GM11168 (cell line): ENCODE data around the gene MAP4K3.
"Not testable (repeated sequence)": the region's sequence is repeated elsewhere in the genome, so short reads cannot be mapped to it uniquely, and the experiment has no call there.

ENCODE experiments used
- in situ Hi-C: fragments of 300-500 bp; cut with MboI; formaldehyde crosslinking; loops from one replicate; pipeline ENCODE4 v1.12.0; 2022; ENCODE audit warnings: low sequenced_read_pairs; ENCODE audit not compliant: unreplicated experiment

The MAP4K3 gene

GRCh38 chr2:39413063-39413737, 23.9 kb downstream of the MAP4K3 start:
- in situ Hi-C loops: no loop called here

GRCh38 chr2:39411181-39411944, 25.7 kb downstream of the MAP4K3 start:
- in situ Hi-C loops: no loop called here

DNA sequence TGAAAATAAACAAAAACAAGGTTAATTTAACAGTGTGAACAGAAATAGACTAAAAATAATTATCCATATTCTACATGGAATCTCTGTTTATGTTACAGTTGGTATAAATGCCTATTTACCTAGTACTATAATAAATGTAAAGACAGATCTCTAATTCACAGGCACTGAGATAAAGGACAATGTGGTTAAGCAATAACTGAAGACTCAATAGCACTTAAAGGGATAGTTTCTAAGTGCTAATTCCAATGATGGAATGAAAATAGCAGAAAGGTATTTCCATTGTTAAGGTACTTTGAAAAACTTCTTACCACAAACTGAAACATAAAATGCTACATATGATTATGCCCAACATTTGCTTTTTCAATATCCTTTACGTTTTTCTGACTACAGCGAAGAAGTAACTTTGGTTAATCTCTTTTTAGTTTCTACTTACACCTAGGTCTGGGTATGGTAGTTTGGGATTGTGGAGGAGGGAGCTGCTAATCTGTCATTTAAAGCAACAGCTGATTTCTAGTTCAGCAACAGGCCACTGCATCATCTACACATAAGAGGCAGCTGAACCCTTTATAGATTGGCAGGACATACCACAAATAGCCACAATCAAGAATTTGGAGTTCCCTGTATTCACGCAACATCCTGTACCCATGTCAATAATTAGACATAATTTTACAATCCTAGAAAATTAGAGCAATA, 27.2 kb downstream of the MAP4K3 start:
- in situ Hi-C loops: no loop called here

DNA sequence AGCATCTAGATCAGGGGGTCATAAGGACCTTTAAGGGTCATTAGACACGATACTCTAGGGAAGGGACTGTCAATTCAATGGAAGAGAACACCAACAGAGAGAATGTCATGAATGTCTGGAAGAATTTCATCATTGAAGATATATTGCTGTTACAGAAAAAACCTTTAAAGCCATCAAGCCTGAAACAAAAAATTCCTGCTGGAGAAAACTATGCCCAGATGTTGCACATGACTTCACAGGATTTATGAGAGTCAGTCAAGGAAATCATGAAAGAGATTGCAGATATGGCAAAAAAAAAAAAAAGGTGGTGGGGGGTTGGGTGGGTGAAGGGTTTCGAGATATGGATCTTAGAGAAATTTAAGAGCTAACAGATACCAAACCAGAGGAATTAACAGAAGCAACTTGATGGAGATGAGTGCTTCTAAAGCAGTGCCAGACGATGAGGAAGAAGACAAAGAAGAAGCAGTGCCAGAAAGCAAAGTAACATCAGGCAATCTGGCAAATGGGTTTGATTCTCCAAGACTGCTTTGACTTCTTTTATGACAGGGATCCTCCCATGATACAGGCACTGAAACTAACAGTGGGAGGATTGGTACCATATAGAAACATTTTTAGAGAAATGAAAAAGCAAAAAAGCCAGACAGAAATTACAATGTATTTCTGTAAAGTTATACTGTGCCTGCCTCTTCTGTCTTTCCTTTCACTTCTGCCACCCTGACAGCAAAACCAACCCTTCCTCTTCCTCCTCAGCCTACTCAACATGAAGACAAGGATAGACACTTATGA, 28.5 kb downstream of the MAP4K3 start:
- in situ Hi-C loops: no loop called here

DNA sequence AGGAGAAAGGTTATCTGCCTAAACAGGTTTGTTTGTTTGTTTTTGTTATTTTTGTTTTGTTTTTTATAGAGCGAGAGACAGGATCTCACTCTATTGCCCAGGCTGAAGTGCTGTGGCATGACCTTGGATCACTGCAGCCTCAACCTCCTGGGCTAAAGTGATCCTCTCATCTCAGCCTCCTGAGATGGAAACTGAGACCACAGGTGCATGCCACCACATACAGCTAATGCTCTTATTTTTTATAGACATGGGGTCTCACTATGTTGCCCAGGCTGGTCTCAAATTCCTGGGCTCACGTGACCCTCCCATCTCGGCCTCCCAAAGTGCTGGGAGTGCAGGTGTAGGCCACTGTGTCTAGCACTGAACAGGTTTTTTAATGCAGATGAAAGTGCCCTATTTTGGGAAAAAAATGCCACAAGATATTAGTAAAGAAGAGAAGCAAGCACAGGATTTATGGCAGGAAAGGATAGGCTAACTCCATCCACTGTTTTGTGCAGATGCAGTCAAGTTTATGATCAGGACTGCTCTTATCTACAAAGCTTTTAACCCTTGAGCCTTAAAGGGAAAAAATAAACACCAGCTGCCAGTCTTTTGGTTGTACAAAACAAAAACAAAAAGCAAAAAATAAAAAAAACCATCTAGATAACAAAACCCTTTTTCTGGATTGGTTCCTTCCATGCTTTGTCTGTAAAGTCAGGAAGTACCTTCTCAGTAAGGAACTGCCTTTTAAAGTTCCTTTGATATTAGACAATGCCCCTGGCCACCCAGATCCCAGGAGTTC, 29.4 kb downstream of the MAP4K3 start:
- in situ Hi-C loops: no loop called here

- in situ Hi-C loops: no loop called here
These were observed 31.7 kb downstream of the MAP4K3 start for GRCh38 chr2:39405364-39405763.

GRCh38 chr2:39403311-39403710, 33.8 kb downstream of the MAP4K3 start:
- in situ Hi-C loops: no loop called here

DNA sequence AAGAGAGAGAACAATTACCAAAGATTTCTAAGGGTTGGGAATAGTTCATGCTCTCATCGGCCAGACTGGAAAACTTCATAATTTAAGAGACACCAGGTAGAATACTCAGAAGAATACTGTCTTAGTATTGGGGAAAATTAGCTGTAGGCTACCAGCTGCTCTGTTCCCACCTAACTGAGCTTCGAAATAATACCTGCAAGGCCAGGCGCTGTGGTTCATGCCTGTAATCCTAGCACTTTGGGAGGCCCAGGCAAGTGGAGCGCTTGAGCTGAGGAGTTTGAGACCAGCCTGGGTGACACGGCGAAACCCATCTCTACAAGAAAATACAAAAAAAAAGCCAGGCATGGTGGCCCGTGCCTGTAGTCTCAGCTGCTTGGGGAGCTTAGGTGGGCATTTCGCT, 35.8 kb downstream of the MAP4K3 start:
- in situ Hi-C loops: no loop called here

DNA sequence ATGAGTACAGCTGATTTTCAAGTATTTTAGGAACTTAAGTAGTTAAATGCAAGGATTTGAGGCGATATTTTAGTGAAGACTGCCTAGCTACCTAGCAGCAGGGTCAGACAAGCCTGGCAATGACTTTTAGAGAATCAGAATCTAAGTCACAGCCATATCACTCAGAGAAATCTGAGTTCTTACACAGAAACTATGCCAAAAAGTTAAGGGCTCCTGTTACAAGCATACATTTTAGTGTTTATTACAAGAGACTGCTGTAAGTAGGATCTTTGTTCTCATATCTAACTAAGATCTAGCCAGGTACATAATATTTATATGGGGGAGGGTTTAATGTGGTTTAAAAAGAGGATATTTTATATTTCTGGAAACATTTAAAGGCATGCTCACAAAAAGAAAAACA, 37.5 kb downstream of the MAP4K3 start:
- in situ Hi-C loops: no loop called here

DNA sequence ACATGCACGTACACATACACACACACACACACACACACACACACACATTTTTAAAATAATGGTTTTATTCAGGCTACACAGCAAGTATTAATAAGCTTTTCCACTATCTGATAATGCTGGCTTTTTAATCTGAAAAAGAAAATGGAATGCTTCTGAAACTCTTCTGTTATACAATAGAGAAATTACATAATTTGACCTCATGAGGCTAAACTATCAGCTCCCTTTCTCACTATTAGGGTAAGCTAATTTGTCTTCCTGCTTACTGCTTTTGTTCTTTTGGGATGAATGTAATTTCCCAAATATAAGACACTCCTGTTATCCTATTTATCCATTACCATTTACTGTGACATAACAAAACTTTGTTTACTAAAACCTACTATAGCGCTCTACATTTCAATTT, 41.8 kb downstream of the MAP4K3 start:
- in situ Hi-C loops: no loop called here

- in situ Hi-C loops: no loop called here
These were observed 42.5 kb downstream of the MAP4K3 start for GRCh38 chr2:39394516-39394961.

- in situ Hi-C loops: no loop called here
These were observed 44.4 kb downstream of the MAP4K3 start for GRCh38 chr2:39392672-39393071.

- in situ Hi-C loops: no loop called here
These were observed 46.9 kb downstream of the MAP4K3 start for GRCh38 chr2:39390216-39390615.

DNA sequence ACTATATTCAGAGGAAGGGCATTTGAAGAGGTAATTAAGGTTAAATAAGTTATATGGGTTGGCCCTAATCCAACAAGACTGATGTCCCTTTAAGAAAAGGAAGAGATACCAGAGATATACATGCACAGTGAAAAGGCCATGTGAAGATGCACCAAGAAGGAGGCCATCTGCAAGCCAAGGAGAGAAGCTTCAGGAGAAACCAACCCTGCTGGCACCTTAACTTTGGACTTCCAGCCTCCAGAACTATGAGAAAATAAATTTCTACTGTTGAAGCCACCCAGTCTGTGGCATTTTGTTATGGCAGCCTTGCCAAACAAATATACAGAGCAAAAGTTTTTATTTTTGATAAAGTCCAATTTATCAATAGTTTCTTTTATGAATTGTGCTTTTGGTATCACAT, 51.0 kb downstream of the MAP4K3 start:
- in situ Hi-C loops: no loop called here

- in situ Hi-C loops: no loop called here
These were observed 51.9 kb downstream of the MAP4K3 start for GRCh38 chr2:39385172-39385571.

GRCh38 chr2:39384071-39384470, 53.0 kb downstream of the MAP4K3 start:
- in situ Hi-C loops: not testable (repeated sequence)

DNA sequence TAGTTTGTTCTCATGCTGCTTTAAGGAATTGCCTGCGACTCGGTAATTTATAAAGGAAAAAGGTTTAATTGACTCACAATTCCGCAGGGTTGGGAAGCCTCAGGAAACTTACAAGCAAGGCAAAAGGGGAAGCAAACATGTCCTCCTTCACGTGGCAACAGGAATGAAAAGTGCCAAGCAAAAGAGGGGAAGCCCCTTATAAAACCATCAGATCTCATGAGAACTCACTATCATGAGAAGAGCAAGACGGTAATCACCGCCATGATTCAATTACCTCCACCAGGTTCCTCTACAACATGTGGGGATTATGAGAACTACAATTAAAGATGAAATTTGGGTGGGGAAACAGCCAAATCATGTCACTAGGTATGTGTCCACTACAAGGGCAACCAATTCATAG, 53.9 kb downstream of the MAP4K3 start:
- in situ Hi-C loops: no loop called here

- in situ Hi-C loops: no loop called here
These were observed 55.4 kb downstream of the MAP4K3 start for GRCh38 chr2:39381653-39382052.

- in situ Hi-C loops: no loop called here
These were observed 56.4 kb downstream of the MAP4K3 start for GRCh38 chr2:39380525-39381150.
